Transverse colon (tissue), 4 donors: Measurements from ENCODE around the gene LRRC73. TPM values are rescaled to one million over a fixed set of nuclear protein-coding genes. Genes with fewer than 3 reads are reported as not detected.

Experiments used
- DNase-seq: peaks from one replicate; pipeline ENCODE4 v3.0.0-alpha.2; 2019
- H3K27ac ChIP-seq, 4 donors: fragments of 200-600 bp; sonication (generic); 2 replicates each; pipeline ENCODE4 v1.5.1; 2016 to 2018; ENCODE audit warnings: inconsistent platforms in 4 of 4
- H3K27me3 ChIP-seq: fragments of 200-600 bp; sonication (generic); 2 replicates; pipeline ENCODE4 v1.5.1; 2017; ENCODE audit warnings: inconsistent platforms
- H3K36me3 ChIP-seq, 4 donors: fragments of 200-600 bp; sonication (generic); 2 replicates each; pipeline ENCODE4 v1.5.1; 2017 to 2019; ENCODE audit warnings: inconsistent platforms in 4 of 4
- H3K4me1 ChIP-seq, 4 donors: fragments of 200-600 bp; sonication (generic); 2 replicates each; pipeline ENCODE4 v1.5.1; 2017 to 2020; ENCODE audit warnings: inconsistent platforms in 4 of 4
- H3K4me3 ChIP-seq, 4 donors: fragments of 200-600 bp; sonication (generic); 1 replicate in 1 of 4; 2 replicates in 3 of 4; pipeline versions ENCODE4 v1.5.1 to v1.6.1; 2017 to 2019; ENCODE audit warnings: inconsistent platforms in 4 of 4
- H3K9me3 ChIP-seq, 2 donors: fragments of 200-600 bp; sonication (generic); 2 replicates each; pipeline ENCODE4 v1.5.1; 2017 to 2019; ENCODE audit warnings: inconsistent platforms in 2 of 2
- EP300 ChIP-seq: sonication (generic); formaldehyde crosslinking; IDR thresholded peaks from one replicate; pipeline ENCODE4 v1.6.1; 2017; ENCODE audit warnings: antibody characterized with exemption, low read depth
- POLR2A ChIP-seq: fragments of 450-650 bp; IDR thresholded peaks from one replicate; pipeline ENCODE4 v1.6.1; 2016; ENCODE audit warnings: antibody characterized with exemption, mild to moderate bottlenecking, moderate library complexity
- POLR2AphosphoS5 ChIP-seq, 3 donors: sonication (generic); formaldehyde crosslinking; IDR thresholded peaks; one replicate each; pipeline ENCODE4 v1.6.1; 2016; ENCODE audit warnings: antibody characterized with exemption in 3 of 3
- WGBS, 2 donors: methylation state at CpG; one replicate each; pipeline ENCODE4 v1.1.5; 2018; ENCODE audit warnings: low coverage in 1 of 2; 5-methylcytosine and 5-hydroxymethylcytosine counted together
- in situ Hi-C, 4 donors: fragments of 200-750 bp; cut with MboI; loops; one replicate each; pipeline versions ENCODE4 v1.15.0 to v1.15.1; 2017; ENCODE audit warnings: low sequenced_read_pairs in 3 of 4, low pct_ligation_motif_present in 1 of 4, low pct_unique_long_range_greater_than_20kb in 1 of 4
- intact Hi-C: fragments of 100-400 bp; cut with DNase I; formaldehyde crosslinking; loops from one replicate; pipeline ENCODE4 v1.15.1; 2023; ENCODE audit warnings: low total_unique reads
- total RNA-seq, 4 donors: library from RNA; depleted of rRNA; stranded (reverse); fragments of >200 nt; gene quantifications; one replicate each; pipeline ENCODE4 v1.1.0, GENCODE V29; 2016
- TF ChIP-seq, protein P1 (sequence below), 5 experiments: fragments of 200-600 bp in 3 of 5; fragments of 450-650 bp in 2 of 5; sonication (generic) in 3 of 5; IDR thresholded peaks; 1 replicate in 2 of 5; 2 replicates in 3 of 5; pipeline ENCODE4 v1.5.1; 2016 to 2017; ENCODE audit warnings: antibody characterized with exemption in 5 of 5, inconsistent platforms in 3 of 5, mild to moderate bottlenecking in 2 of 5, moderate library complexity in 1 of 5

Gene LRRC73
- total RNA-seq, 4 donors from 2014 or later = 0.60 to 0.96 TPM; not detected in 2

DNA sequence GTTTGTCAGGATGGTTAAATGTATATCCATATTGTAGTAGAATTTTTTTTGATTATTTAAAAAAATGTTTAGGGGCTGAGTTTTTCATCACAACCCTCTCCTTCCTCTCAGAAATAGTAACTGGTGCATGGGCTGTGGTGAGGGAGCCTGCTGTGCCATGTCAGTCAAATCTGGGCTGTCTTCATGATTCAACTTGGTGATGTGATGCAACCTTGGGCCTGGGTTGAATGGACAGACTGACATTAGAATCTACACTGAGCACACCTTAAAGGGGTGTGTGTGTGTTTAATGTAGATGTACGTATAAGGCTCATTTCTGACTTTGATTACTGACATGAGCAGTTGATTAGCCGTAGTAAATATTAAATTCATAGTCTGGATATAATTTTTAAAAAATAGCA is 29.1 kb downstream of the LRRC73 start:
- H3K27ac ChIP-seq = no peak overlapping the region
- intact Hi-C loops = no loop called here
- H3K4me1 ChIP-seq = peaks cover 7 to 22% (median 13%) of the 10 kb centered on the region in 4 donors
- no peak for DNase-seq
- H3K4me3 ChIP-seq = no peak overlapping the region
- no peaks in the 10 kb centered on the region for H3K36me3 ChIP-seq
- WGBS, 2 donors = 65 to 96% methylated on average over 2 of the region's 2 CpGs
- no peaks in the 10 kb centered on the region for H3K9me3 ChIP-seq
- in situ Hi-C loops = no loop called here
- no peaks in the 10 kb centered on the region for H3K27me3 ChIP-seq
- TF ChIP-seq EP300 (no peak), POLR2AphosphoS5 (IDR thresholded peaks at IDR 0.05) (no peak), POLR2A (no peak)
- TF ChIP-seq, protein P1, sequence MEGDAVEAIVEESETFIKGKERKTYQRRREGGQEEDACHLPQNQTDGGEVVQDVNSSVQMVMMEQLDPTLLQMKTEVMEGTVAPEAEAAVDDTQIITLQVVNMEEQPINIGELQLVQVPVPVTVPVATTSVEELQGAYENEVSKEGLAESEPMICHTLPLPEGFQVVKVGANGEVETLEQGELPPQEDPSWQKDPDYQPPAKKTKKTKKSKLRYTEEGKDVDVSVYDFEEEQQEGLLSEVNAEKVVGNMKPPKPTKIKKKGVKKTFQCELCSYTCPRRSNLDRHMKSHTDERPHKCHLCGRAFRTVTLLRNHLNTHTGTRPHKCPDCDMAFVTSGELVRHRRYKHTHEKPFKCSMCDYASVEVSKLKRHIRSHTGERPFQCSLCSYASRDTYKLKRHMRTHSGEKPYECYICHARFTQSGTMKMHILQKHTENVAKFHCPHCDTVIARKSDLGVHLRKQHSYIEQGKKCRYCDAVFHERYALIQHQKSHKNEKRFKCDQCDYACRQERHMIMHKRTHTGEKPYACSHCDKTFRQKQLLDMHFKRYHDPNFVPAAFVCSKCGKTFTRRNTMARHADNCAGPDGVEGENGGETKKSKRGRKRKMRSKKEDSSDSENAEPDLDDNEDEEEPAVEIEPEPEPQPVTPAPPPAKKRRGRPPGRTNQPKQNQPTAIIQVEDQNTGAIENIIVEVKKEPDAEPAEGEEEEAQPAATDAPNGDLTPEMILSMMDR (IDR thresholded peaks at IDR 0.05) = no peak

DNA sequence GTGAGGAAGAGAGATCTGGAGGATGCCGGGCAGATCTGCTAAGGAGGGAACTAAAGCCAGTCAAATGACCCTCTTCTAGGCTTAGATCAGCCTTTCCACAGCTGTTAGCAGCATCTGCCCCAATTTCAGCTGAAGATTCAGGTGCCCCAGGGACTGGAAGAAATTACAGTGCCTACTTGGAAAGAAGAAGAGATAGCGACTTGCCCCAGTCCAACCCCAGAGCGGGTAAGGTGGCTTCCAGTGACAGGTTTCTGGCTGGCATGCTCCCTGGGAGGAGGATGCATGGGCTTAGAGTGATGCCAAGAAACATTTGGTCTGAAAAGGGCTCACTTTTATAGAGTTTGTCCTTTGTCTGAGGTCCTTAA is 32.2 kb downstream of the LRRC73 start:
- WGBS, 2 donors = 19% methylated on average over 3 of the region's 3 CpGs; no CpG with 5 or more reads in 1 of the 2 donors
- H3K9me3 ChIP-seq = no peaks in the 10 kb centered on the region
- in situ Hi-C loops = no loop called here
- peak overlapping the region; percentile 65 to 78 (median 76) for H3K4me3 ChIP-seq
- DNase-seq = no peak
- no peaks in the 10 kb centered on the region for H3K36me3 ChIP-seq
- no peaks in the 10 kb centered on the region for H3K27me3 ChIP-seq
- peaks cover 7 to 22% (median 13%) of the 10 kb centered on the region in 4 donors for H3K4me1 ChIP-seq
- TF ChIP-seq EP300 (no peak), POLR2A (no peak), POLR2AphosphoS5 (IDR thresholded peaks at IDR 0.05) (no peak)
- TF ChIP-seq, protein P1 (IDR thresholded peaks at IDR 0.05) = no peak
- H3K27ac ChIP-seq = peak overlapping the region; percentile 81 to 87 (median 84)
- intact Hi-C loops = no loop called here

DNA sequence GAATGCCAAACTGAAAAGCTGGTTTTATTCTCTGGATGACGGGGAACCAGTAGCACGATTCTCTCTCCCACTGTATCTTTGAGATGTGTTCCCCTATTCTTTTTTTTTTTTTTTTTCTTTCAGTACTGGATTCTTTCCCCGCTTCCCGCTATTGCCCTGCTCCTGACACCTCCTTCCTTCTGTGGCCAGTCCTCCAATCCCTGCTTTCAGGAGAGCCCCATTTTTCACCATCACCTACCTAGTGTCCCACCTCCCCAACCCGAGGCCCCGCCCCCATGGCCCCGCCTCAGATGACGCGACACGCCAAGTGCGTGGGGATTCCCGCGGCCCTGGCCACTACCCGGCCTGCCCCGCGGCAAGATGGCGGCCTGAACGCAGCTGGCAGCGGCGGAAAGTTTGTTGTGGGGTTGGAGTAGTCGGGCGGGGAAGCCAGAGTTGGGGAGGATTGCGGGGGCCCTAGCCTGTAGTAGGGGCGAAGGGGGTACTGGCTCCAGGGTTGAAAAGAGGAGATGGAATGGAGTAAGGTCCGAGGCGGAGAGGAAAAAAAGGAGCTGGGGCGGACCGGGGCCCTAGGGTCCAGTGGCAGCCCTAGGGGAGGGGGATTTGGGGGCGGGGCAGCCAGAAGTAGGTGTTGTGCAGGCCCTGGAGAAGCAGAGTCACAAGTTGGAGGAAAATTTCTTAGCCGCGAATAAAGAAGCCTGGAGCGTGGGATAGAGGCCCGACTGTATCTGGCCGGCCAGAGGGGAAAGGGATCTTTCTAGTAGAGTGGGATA is 32.7 kb downstream of the LRRC73 start, which contains the start of gene TJAP1:
TSS of gene TJAP1 (plus strand) at position 336 of the 773 bp plus-strand sequence. CDS start 21,432 bp downstream, outside the sequence.
- TF ChIP-seq, protein P1 (IDR thresholded peaks at IDR 0.05) = no peak
- peak; percentile 87 to 92 (median 90) for TF ChIP-seq POLR2AphosphoS5 (IDR thresholded peaks at IDR 0.05)
- peak; percentile 81 for TF ChIP-seq POLR2A
- TF ChIP-seq EP300 = no peak
- 2% methylated on average over 8 to 34 of the region's 34 CpGs for WGBS, 2 donors

DNA sequence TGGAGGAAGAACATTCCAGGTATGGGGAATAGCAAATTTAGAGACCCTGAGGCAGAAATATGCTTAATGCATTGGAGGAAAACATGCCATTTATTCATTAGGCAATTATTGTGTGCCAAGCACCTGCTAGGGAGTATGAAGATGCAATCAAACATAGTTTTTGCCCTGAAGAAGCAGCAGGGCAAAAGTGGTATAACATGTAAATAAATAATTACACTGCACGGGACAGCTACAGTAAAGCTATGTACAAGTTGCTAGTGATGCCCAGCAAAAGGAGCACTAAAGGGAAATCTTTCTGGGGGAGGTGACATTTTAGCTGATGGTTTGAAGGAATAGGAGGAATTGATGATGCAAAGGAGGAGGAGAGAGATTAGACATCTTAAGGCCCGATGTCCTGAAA is 33.4 kb downstream of the LRRC73 start:
- DNase-seq = no peak

More for the DNA sequence above, 32.7 kb downstream of the LRRC73 start, which contains the start of gene TJAP1:
- Histone ChIP-seq H3K4me3 (peak within 1 kb of the TSS; percentile 65 to 78 (median 76)), H3K36me3 (no peaks in the 10 kb centered on the region), H3K4me1 (peaks cover 7 to 22% (median 13%) of the 10 kb centered on the region in 4 donors), H3K9me3 (no peaks in the 10 kb centered on the region), H3K27me3 (no peaks in the 10 kb centered on the region), H3K27ac (peak within 1 kb of the TSS; percentile 81 to 87 (median 84))
- in situ Hi-C loops (no loop called here), intact Hi-C loops (no loop called here)
- peak; percentile 96 for DNase-seq

More for the DNA sequence above, 33.4 kb downstream of the LRRC73 start:
- Histone ChIP-seq H3K27ac (peak overlapping the region; percentile 81 to 87 (median 84)), H3K9me3 (no peaks in the 10 kb centered on the region), H3K27me3 (no peaks in the 10 kb centered on the region), H3K4me1 (peaks cover 7 to 22% (median 13%) of the 10 kb centered on the region in 4 donors), H3K36me3 (no peaks in the 10 kb centered on the region), H3K4me3 (peak overlapping the region in 3 of 4 donors; percentile 65 to 77 (median 74))
- intact Hi-C loops = no loop called here
- no peak for TF ChIP-seq EP300
- no peak for TF ChIP-seq POLR2A
- TF ChIP-seq, protein P1 (IDR thresholded peaks at IDR 0.05) = no peak
- no peak for TF ChIP-seq POLR2AphosphoS5 (IDR thresholded peaks at IDR 0.05)
- WGBS, 2 donors = 10 to 30% methylated on average over 2 of the region's 2 CpGs
- in situ Hi-C loops = no loop called here
